Esophagus muscularis mucosa (tissue), 4 donors: ENCODE data around the gene CRTC1. TPM values are rescaled to one million over a fixed set of nuclear protein-coding genes. Genes with fewer than 3 reads are reported as not detected.
A peak's percentile ranks its signal among the peaks of the same experiment; 100 is the strongest.

Experiments
- DNase-seq: peaks from one replicate; pipeline ENCODE4 v3.0.0-alpha.2; 2017; ENCODE audit errors: extremely low spot score
- H3K27ac ChIP-seq, 4 donors: fragments of 200-600 bp; sonication (generic); replicated peaks in 1 of 4; 1 replicate in 3 of 4; 2 replicates in 1 of 4; pipeline ENCODE4 v1.5.1; 2016 to 2019; ENCODE audit warnings: mild to moderate bottlenecking in 1 of 4
- H3K27me3 ChIP-seq, 4 donors: fragments of 200-600 bp; sonication (generic); one replicate each; pipeline versions ENCODE4 v1.5.1 to v1.6.0; 2016 to 2019
- H3K36me3 ChIP-seq, 4 donors: fragments of 200-600 bp; sonication (generic); one replicate each; pipeline ENCODE4 v1.5.1; 2016 to 2019
- H3K4me1 ChIP-seq, 4 donors: fragments of 200-600 bp; sonication (generic); one replicate each; pipeline ENCODE4 v1.5.1; 2016 to 2019
- H3K4me3 ChIP-seq, 4 donors: fragments of 200-600 bp; sonication (generic); 1 replicate in 2 of 4; 2 replicates in 2 of 4; pipeline ENCODE4 v1.5.1; 2016 to 2019; ENCODE audit warnings: mild to moderate bottlenecking in 4 of 4, moderate library complexity in 1 of 4
- H3K9me3 ChIP-seq, 4 donors: fragments of 200-600 bp; sonication (generic); 1 replicate in 3 of 4; 2 replicates in 1 of 4; pipeline ENCODE4 v1.5.1; 2016 to 2019
- CTCF ChIP-seq, 3 experiments: fragments of 200-600 bp in 2 of 3; fragments of 450-650 bp in 1 of 3; sonication (generic) in 2 of 3; IDR thresholded peaks; one replicate each; pipeline ENCODE4 v1.5.1; 2017 to 2019; ENCODE audit warnings: antibody characterized with exemption in 3 of 3, mild to moderate bottlenecking in 2 of 3, moderate library complexity in 1 of 3
- EP300 ChIP-seq: sonication (generic); formaldehyde crosslinking; IDR thresholded peaks from one replicate; pipeline ENCODE4 v1.6.1; 2017; ENCODE audit warnings: antibody characterized with exemption
- POLR2A ChIP-seq: fragments of 450-650 bp; IDR thresholded peaks from one replicate; pipeline ENCODE4 v1.6.1; 2017; ENCODE audit warnings: antibody characterized with exemption, moderate library complexity, mild to moderate bottlenecking, low read depth
- POLR2AphosphoS5 ChIP-seq, 2 donors: sonication (generic); formaldehyde crosslinking; IDR thresholded peaks; one replicate each; pipeline ENCODE4 v1.6.1; 2017; ENCODE audit warnings: antibody characterized with exemption in 2 of 2
- WGBS: methylation state at CpG from one replicate; pipeline ENCODE4 v1.1.5; 2018; 5-methylcytosine and 5-hydroxymethylcytosine counted together
- intact Hi-C: fragments of 100-400 bp; cut with DNase I; formaldehyde crosslinking; loops from one replicate; pipeline ENCODE4 v1.15.1; 2023
- total RNA-seq, 4 donors: library from RNA; depleted of rRNA; stranded (reverse); fragments of >200 nt; gene quantifications; one replicate each; pipeline versions ENCODE4 v1.1.0 to v1.2.1, GENCODE V29; 2016

Gene CRTC1
- total RNA-seq, 4 donors from 2014 or later: 5.3 to 10.1 (median 6.6) TPM

DNA sequence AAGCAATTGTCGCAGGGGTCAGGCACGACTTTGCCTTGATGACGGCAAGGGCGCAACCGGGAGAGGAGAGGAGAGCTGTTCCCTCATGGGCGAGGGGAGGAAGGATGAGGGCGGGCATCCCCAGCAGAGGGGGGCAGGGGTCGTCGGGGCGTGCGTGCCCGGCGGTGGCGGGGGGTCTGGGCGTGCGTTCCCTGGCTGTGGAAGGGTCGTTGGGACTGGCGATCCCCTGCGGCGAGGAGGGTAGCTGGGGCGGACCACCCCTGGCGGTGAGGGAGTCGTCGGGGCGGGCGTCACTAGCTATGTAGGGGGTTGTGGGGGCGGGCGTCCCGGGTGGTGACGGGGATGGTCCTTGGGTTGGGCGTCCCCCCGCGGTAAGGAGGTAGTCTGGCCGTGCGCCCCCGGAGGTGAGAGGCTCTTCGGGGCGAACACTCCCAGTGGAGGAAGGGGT is 106.0 kb downstream of the CRTC1 start:
- 0% methylated on average over 8 of the region's 38 CpGs for WGBS
- DNase-seq: no peak
- Histone ChIP-seq H3K27ac (no peak overlapping the region), H3K9me3 (no peaks in the 10 kb centered on the region), H3K4me1 (peaks cover 44 to 60% (median 57%) of the 10 kb centered on the region in 4 donors), H3K36me3 (no peaks in the 10 kb centered on the region), H3K27me3 (peaks cover 12 to 98% (median 67%) of the 10 kb centered on the region in 4 donors), H3K4me3 (peak overlapping the region; percentile 33 to 51 (median 45))
- intact Hi-C loops: no loop called here
- no peak for TF ChIP-seq EP300
- no peak for TF ChIP-seq POLR2A
- TF ChIP-seq POLR2AphosphoS5 (IDR thresholded peaks at IDR 0.05): no peak
- TF ChIP-seq CTCF (IDR thresholded peaks at IDR 0.05): no peak

DNA sequence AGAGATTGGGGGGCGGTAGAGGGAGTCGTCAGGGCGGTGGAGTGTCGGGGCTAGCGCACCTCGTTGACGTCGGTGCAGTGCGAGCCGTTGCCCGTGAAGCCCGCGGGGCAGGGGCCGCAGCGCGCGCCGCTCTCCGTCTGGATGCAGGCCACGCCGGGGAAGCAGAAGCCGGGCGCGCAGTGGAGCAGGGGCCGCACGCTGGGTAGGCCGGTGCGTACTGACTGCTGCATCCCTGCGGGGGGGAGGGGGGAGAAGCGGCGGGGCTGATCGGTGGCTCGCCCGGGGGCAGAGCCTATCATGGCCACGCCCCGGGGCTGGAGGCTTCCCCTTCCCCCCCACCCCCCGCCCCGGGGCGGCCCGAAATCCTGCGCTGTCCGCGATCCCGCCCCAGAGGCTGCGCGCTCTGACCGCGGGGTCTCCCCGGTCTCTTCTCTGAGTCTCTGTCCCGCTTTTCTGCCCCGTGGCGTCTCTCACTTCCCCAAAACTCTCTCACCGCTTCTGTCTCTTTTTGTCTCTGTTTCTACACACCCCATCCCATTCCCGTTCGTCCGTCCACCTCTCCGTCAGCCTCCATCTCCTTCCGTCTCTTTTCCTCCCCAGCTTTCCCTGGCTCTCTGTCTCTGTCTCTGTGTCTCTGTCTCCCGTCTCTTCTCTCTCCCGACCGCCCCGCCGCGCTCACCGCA is 106.5 kb downstream of the CRTC1 start:
- WGBS: 2% methylated on average over 43 of the region's 65 CpGs
- intact Hi-C loops: no loop called here
- no peak for DNase-seq
- Histone ChIP-seq H3K4me3 (peak overlapping the region; percentile 33 to 51 (median 45)), H3K4me1 (peaks cover 44 to 57% (median 55%) of the 10 kb centered on the region in 4 donors), H3K27me3 (peaks cover 12 to 98% (median 65%) of the 10 kb centered on the region in 4 donors), H3K9me3 (no peaks in the 10 kb centered on the region), H3K27ac (no peak overlapping the region), H3K36me3 (no peaks in the 10 kb centered on the region)
- TF ChIP-seq EP300: no peak
- TF ChIP-seq CTCF (IDR thresholded peaks at IDR 0.05): no peak
- TF ChIP-seq POLR2A: no peak
- no peak for TF ChIP-seq POLR2AphosphoS5 (IDR thresholded peaks at IDR 0.05)

DNA sequence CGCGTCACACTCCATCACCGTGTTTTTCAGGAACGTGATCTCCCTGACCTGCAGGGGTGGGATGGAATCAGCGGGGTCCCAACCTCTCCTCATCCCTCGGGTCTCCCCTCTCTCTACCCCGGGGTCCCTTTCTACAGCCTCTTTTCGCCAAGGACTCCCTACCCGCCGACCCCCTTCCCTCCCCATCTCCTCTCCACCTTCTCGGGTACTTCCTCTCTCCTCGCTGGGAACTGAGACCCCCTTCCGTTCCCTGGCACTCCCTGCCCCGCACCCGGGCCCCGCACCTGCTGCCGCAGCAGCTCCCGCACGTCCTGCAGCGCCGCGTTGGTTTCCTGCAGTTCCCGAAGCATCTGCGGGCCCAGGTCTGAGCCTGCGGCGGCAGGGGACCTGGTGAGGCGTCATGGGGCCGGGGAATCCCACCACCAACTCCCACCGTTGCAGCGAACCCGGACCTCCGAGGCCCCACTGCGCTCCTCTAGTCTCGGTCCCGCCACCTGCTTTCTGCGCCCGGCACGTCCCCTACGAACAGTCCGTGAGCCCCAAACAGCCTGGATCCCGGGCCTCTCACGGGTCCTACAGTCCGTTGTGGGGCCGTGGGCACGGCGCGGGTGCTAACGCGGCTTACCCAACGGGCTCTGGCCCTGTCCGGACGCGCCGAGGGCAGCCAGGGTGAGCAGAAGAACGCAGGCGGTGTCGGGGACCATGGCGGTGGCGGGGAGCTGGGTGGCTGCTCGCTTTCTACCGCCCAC is 107.3 kb downstream of the CRTC1 start, which contains the start of gene COMP:
Gene COMP, minus strand, starts transcription at position 740 of the 749 bp plus-strand sequence. Its CDS starts 36 bp downstream, at position 704.
- Histone ChIP-seq H3K36me3 (no peaks in the 10 kb centered on the region), H3K9me3 (no peaks in the 10 kb centered on the region), H3K27me3 (peaks cover 12 to 98% (median 61%) of the 10 kb centered on the region in 4 donors), H3K27ac (no peak within 1 kb of the TSS), H3K4me1 (peaks cover 38 to 54% (median 53%) of the 10 kb centered on the region in 4 donors), H3K4me3 (peak within 1 kb of the TSS; percentile 33 to 51 (median 45))
- intact Hi-C loops: no loop called here
- no peak for TF ChIP-seq CTCF (IDR thresholded peaks at IDR 0.05)
- no peak for TF ChIP-seq POLR2AphosphoS5 (IDR thresholded peaks at IDR 0.05)
- TF ChIP-seq POLR2A: no peak
- no peak for TF ChIP-seq EP300
- 8% methylated on average over 56 of the region's 61 CpGs for WGBS
- DNase-seq: no peak

GRCh38 chr19:18791315-18791678 is 107.8 kb downstream of the CRTC1 start:
- peaks cover 34 to 51% (median 50%) of the 10 kb centered on the region in 4 donors for H3K4me1 ChIP-seq
- TF ChIP-seq POLR2AphosphoS5 (IDR thresholded peaks at IDR 0.05) (no peak), CTCF (IDR thresholded peaks at IDR 0.05) (no peak), POLR2A (no peak), EP300 (no peak)
- H3K36me3 ChIP-seq: no peaks in the 10 kb centered on the region
- no peak overlapping the region for H3K27ac ChIP-seq
- no peaks in the 10 kb centered on the region for H3K9me3 ChIP-seq
- no peak for DNase-seq
- H3K4me3 ChIP-seq: peak overlapping the region in 1 of 4 donors; percentile 42
- WGBS: 50% methylated on average over 4 of the region's 21 CpGs
- intact Hi-C loops: no loop called here
- peaks cover 12 to 98% (median 55%) of the 10 kb centered on the region in 4 donors for H3K27me3 ChIP-seq
